ENCODE results near the gene CDH26.

Gene CDH26

GRCh38 chr20:60049601-60050000 lies 91.4 kb downstream of the CDH26 start:
- no peak for DNase-seq

- no peak for DNase-seq
Observed at GRCh38 chr20:60050193-60050947, 92.1 kb downstream of the CDH26 start.

GRCh38 chr20:60051911-60052310 lies 93.7 kb downstream of the CDH26 start:
- DNase-seq: no peak

- no peak for DNase-seq
Observed at GRCh38 chr20:60052322-60052721, 94.1 kb downstream of the CDH26 start.

- DNase-seq: peak; percentile 68
Observed at GRCh38 chr20:60053125-60053817, 95.0 kb downstream of the CDH26 start.

- no peak for DNase-seq
Observed at GRCh38 chr20:60053818-60054190, 95.6 kb downstream of the CDH26 start.

GRCh38 chr20:60054716-60055634 lies 96.8 kb downstream of the CDH26 start:
- no peak for DNase-seq

GRCh38 chr20:60055740-60056139 lies 97.5 kb downstream of the CDH26 start:
- DNase-seq: no peak

- DNase-seq: no peak
Observed at GRCh38 chr20:60056407-60057122, 98.3 kb downstream of the CDH26 start.

- DNase-seq: peak; percentile 67
Observed at GRCh38 chr20:60057123-60057865, 99.1 kb downstream of the CDH26 start.

GRCh38 chr20:60057866-60058807 lies 99.9 kb downstream of the CDH26 start:
- peak; percentile 77 for DNase-seq

- peak; percentile 64 for DNase-seq
Observed at GRCh38 chr20:60058879-60059278, 100.7 kb downstream of the CDH26 start.

- no peak for DNase-seq
Observed at GRCh38 chr20:60060006-60060557, 101.9 kb downstream of the CDH26 start.

- DNase-seq: no peak
Observed at GRCh38 chr20:60060593-60060992, 102.4 kb downstream of the CDH26 start.

GRCh38 chr20:60062431-60063047 lies 104.3 kb downstream of the CDH26 start:
- no peak for DNase-seq

- DNase-seq: no peak
Observed at GRCh38 chr20:60063048-60063451, 104.8 kb downstream of the CDH26 start.

- DNase-seq: no peak
Observed at GRCh38 chr20:60063739-60064380, 105.6 kb downstream of the CDH26 start.

Measured in NCI-H1092 (cell line).